Measurements from ENCODE around the gene MAP10.

DNA sequence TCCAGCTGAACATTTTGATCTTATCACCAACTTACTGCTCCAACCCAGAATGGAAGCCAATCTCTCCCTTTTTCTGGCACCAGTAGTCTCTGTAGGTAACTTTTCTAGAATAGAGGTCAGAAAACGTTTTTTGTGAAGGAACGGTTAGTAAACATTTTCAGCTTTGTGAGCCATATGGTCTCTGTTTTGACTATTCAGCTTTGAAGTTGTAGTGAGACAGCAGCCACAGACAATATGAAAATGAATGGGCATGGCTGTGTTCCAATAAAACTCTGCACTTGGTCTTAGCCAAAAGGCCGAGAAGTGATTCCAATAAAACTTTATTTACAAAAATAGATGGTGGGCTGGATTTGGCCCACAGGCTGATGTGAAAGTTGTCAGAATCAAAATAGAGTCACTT lies 28.9 kb downstream of the MAP10 start:
- TF ChIP-seq POLR2A (IDR thresholded peaks at IDR 0.05) (no peak), CTCF (IDR thresholded peaks at IDR 0.05) (no peak)

Measured in ovary (tissue), 3 donors.